ENCODE data around the gene THAP9. TPM values are rescaled to one million over a fixed set of nuclear protein-coding genes. Genes with fewer than 3 reads are reported as not detected.

THAP9 gene
- total and polyA plus RNA-seq, 7 experiments from 2014 or later: 1.7 to 4.9 (median 3.8) TPM

DNA sequence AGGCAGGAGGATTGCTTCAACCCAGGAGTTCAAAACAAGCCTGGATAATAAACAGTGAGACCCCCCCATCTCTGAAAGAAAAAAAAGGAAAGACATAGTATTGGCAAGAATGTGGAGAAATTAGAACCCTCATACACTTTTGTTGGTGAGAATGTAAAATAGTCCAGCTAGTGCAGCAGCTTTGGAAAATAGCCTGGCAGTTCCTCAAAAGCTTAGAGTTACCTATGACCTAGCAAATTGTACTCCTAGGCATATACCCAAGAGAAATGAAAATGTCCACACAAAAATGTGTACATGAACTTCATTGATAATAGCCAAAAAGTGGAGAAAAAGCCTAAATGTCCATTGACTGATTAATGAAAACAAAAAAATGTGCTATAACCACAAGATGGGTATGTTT, 21.3 kb downstream of the THAP9 start:
- H3K27ac Mint-ChIP-seq: peak overlapping the region in 1 of 9 donors; percentile 45
- POLR2A ChIA-PET: no interaction called here
- intact Hi-C loops (cut with micrococcal nuclease): no loop called here
- H3K9me3 Mint-ChIP-seq: no peaks in the 10 kb centered on the region
- Histone ChIP-seq H3K9me3 (ENCODE audit: control insufficient read depth in 2 of 3, low read length in 3 of 3) (no peaks in the 10 kb centered on the region), H3K27me3 (ENCODE audit: control insufficient read depth in 2 of 2, insufficient read depth in 2 of 2, low read length in 2 of 2) (no peaks in the 10 kb centered on the region), H3K4me3 (ENCODE audit: low read length) (no peak overlapping the region), H3K4me1 (ENCODE audit: control insufficient read depth in 2 of 2, insufficient read depth in 2 of 2, low read length in 2 of 2) (no peaks in the 10 kb centered on the region), H3K27ac (ENCODE audit: low read depth, low read length) (no peak overlapping the region), H3K36me3 (ENCODE audit: control insufficient read depth in 2 of 3, insufficient read depth in 3 of 3, low read length in 3 of 3) (peaks cover 0 to 6% (median 0%) of the 10 kb centered on the region in 3 experiments)
- ATAC-seq (no peak), DNase-seq (no peak)
- H3K36me3 Mint-ChIP-seq: peaks cover 0 to 10% (median 4%) of the 10 kb centered on the region in 5 donors
- no peak overlapping the region for H3K4me3 Mint-ChIP-seq
- no peaks in the 10 kb centered on the region for H3K27me3 Mint-ChIP-seq
- H3K4me1 Mint-ChIP-seq: no peaks in the 10 kb centered on the region
- CTCF ChIA-PET: interaction anchor here (1.1 kb wide), 1 partner anchor 69 kb away, joined by 6 read pairs; no protein-coding TSS in a partner anchor

DNA sequence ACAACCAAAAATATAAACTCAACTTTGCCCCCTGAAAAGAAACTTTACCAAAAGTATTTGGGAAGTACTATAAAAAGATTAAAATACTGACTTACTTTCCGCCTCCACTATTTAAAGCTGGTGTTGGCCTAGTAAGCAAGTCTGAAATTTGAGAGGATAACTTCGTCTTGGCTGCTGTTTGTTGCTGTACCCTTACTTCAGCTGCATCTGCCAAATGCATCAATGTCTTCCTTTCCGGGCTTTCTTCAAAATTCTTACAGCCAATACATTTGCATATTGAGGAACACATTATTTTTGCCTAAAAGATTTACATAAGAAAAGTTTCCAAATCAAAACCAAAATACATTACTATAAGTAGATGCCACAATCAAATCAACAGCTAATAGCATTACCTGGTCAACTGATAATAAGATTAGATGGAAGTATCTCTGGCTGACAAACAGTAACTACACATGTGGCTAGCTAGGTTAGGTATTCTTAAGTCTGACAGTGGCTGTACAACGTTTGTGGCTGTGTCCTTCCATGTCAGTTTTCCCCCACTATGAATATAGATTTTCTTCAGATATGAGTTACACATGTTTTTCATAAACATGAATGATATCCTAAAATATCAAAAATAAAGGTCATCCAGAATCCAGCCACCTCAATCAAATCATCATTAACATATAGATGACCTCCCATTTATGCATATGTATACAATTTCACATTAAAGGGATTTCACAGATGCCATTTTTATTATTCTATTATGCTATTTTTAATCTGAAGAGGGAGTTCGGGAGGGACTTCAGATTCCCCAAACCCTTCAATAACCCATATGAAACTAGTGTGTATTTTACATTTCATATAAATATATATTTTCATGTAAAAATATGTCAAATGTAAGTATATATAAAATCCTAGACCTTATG, 30.6 kb downstream of the THAP9 start:
- Mint-ChIP-seq H3K4me3 (no peak overlapping the region), H3K27ac (no peak overlapping the region), H3K27me3 (no peaks in the 10 kb centered on the region), H3K36me3 (peaks cover 8 to 51% (median 32%) of the 10 kb centered on the region in 5 donors), H3K9me3 (peaks cover 0 to 3% (median 0%) of the 10 kb centered on the region in 11 donors), H3K4me1 (no peaks in the 10 kb centered on the region)
- ChIA-PET CTCF (no interaction called here), POLR2A (no interaction called here)
- no peaks in the 10 kb centered on the region for H3K4me1 ChIP-seq (ENCODE audit: control insufficient read depth in 2 of 2, insufficient read depth in 2 of 2, low read length in 2 of 2)
- intact Hi-C loops (cut with micrococcal nuclease): no loop called here
- no peaks in the 10 kb centered on the region for H3K9me3 ChIP-seq (ENCODE audit: control insufficient read depth in 2 of 3, low read length in 3 of 3)
- DNase-seq: no peak
- H3K4me3 ChIP-seq (ENCODE audit: low read length): no peak overlapping the region
- ATAC-seq: no peak
- no peak overlapping the region for H3K27ac ChIP-seq (ENCODE audit: low read depth, low read length)
- H3K27me3 ChIP-seq (ENCODE audit: control insufficient read depth in 2 of 2, insufficient read depth in 2 of 2, low read length in 2 of 2): no peaks in the 10 kb centered on the region
- peaks cover 0 to 35% (median 1%) of the 10 kb centered on the region in 3 experiments for H3K36me3 ChIP-seq (ENCODE audit: control insufficient read depth in 2 of 3, insufficient read depth in 3 of 3, low read length in 3 of 3)

DNA sequence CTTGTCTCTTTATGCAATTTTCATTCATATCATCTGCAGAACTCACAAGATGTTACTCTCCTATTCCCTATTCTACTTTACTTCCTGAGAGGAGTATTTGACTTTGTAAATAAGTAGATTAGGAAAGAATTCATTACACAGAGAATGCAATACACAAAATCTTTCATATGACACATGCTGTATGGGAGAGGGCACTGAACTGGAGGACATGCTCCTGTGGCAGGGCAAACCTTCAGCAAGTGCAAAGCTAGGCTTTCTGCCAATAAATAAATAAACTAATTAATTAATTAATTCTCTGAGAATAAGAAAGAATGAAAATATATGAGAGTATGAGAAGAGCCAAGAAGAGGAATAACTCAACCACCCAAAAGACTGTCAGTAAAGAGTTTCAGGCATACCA, 33.9 kb downstream of the THAP9 start:
- no peak for ATAC-seq
- peaks cover 0 to 3% (median 0%) of the 10 kb centered on the region in 11 donors for H3K9me3 Mint-ChIP-seq
- no peak overlapping the region for H3K27ac ChIP-seq (ENCODE audit: low read depth, low read length)

DNA sequence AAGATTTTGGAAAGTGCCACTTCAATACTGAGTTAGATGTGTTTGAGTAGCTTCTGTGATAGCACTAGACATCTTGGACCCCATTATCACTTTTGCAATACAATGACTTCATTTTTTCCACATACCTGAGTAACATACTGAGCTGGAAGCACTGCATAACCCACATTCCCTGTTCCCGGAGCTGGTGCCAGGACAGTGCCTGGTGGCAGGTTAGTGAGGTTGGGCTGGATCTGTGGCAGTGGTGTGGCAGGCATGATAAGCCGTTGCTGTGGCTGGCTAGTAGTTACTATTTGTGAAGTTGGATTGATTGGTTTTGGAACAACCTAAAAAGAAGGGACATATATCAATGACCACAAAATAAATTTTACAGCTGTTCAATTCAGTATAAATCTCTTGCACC, 38.9 kb downstream of the THAP9 start:
- CTCF ChIA-PET: no interaction called here

More for the DNA sequence above, 33.9 kb downstream of the THAP9 start:
- no peaks in the 10 kb centered on the region for H3K4me1 ChIP-seq (ENCODE audit: control insufficient read depth in 2 of 2, insufficient read depth in 2 of 2, low read length in 2 of 2)
- intact Hi-C loops (cut with micrococcal nuclease): no loop called here
- H3K4me1 Mint-ChIP-seq: no peaks in the 10 kb centered on the region
- no peaks in the 10 kb centered on the region for H3K9me3 ChIP-seq (ENCODE audit: control insufficient read depth in 2 of 3, low read length in 3 of 3)
- ChIA-PET POLR2A (no interaction called here), CTCF (no interaction called here)
- H3K27me3 ChIP-seq (ENCODE audit: control insufficient read depth in 2 of 2, insufficient read depth in 2 of 2, low read length in 2 of 2): no peaks in the 10 kb centered on the region
- no peak overlapping the region for H3K4me3 Mint-ChIP-seq
- H3K27ac Mint-ChIP-seq: no peak overlapping the region
- H3K27me3 Mint-ChIP-seq: no peaks in the 10 kb centered on the region
- DNase-seq: no peak
- H3K36me3 ChIP-seq (ENCODE audit: control insufficient read depth in 2 of 3, insufficient read depth in 3 of 3, low read length in 3 of 3): peaks cover 6 to 55% (median 17%) of the 10 kb centered on the region in 3 experiments
- peaks cover 8 to 62% (median 28%) of the 10 kb centered on the region in 5 donors for H3K36me3 Mint-ChIP-seq
- H3K4me3 ChIP-seq (ENCODE audit: low read length): no peak overlapping the region

DNA sequence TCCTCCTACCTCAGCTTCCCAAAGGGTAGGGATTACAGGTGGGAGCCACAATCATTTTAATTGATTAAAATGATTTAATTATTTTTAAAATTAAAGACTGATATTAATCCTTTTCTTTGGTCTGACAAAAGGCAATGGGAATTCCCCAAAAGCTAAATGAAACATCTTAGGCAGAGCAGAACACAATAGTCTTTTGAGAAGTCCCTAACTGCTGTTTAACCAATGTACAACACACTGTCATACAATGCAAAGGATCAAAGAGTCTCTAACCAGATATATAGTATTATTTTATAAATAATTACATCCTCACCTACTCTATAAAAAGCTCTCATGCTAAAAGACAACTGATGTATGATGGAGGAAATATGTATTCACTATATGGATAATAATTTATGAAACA, 47.0 kb downstream of the THAP9 start:
- Mint-ChIP-seq H3K4me1 (peaks cover 0 to 8% (median 3%) of the 10 kb centered on the region in 7 donors), H3K9me3 (peaks cover 0 to 1% (median 0%) of the 10 kb centered on the region in 11 donors), H3K27ac (no peak overlapping the region), H3K36me3 (peaks cover 0 to 26% (median 11%) of the 10 kb centered on the region in 5 donors), H3K4me3 (no peak overlapping the region), H3K27me3 (no peaks in the 10 kb centered on the region)
- DNase-seq: no peak
- H3K4me1 ChIP-seq (ENCODE audit: control insufficient read depth in 2 of 2, insufficient read depth in 2 of 2, low read length in 2 of 2): no peaks in the 10 kb centered on the region
- ChIA-PET POLR2A (no interaction called here), CTCF (no interaction called here)
- H3K27ac ChIP-seq (ENCODE audit: low read depth, low read length): no peak overlapping the region
- peaks cover 0 to 7% (median 0%) of the 10 kb centered on the region in 3 experiments for H3K36me3 ChIP-seq (ENCODE audit: control insufficient read depth in 2 of 3, insufficient read depth in 3 of 3, low read length in 3 of 3)
- intact Hi-C loops (cut with micrococcal nuclease): no loop called here
- ATAC-seq: no peak
- no peaks in the 10 kb centered on the region for H3K27me3 ChIP-seq (ENCODE audit: control insufficient read depth in 2 of 2, insufficient read depth in 2 of 2, low read length in 2 of 2)
- no peak overlapping the region for H3K4me3 ChIP-seq (ENCODE audit: low read length)
- H3K9me3 ChIP-seq (ENCODE audit: control insufficient read depth in 2 of 3, low read length in 3 of 3): no peaks in the 10 kb centered on the region

More for the DNA sequence above, 38.9 kb downstream of the THAP9 start:
- no peak overlapping the region for H3K4me3 ChIP-seq (ENCODE audit: low read length)
- POLR2A ChIA-PET: no interaction called here
- no peaks in the 10 kb centered on the region for H3K4me1 ChIP-seq (ENCODE audit: control insufficient read depth in 2 of 2, insufficient read depth in 2 of 2, low read length in 2 of 2)
- ATAC-seq (no peak), DNase-seq (no peak)
- H3K36me3 ChIP-seq (ENCODE audit: control insufficient read depth in 2 of 3, insufficient read depth in 3 of 3, low read length in 3 of 3): peaks cover 7 to 51% (median 20%) of the 10 kb centered on the region in 3 experiments
- Mint-ChIP-seq H3K4me1 (peaks cover 0 to 7% (median 2%) of the 10 kb centered on the region in 7 donors), H3K36me3 (peaks cover 15 to 67% (median 31%) of the 10 kb centered on the region in 5 donors), H3K4me3 (no peak overlapping the region), H3K27me3 (no peaks in the 10 kb centered on the region), H3K27ac (peak overlapping the region in 1 of 9 donors; percentile 10), H3K9me3 (no peaks in the 10 kb centered on the region)
- intact Hi-C loops (cut with micrococcal nuclease): no loop called here
- no peaks in the 10 kb centered on the region for H3K9me3 ChIP-seq (ENCODE audit: control insufficient read depth in 2 of 3, low read length in 3 of 3)
- H3K27ac ChIP-seq (ENCODE audit: low read depth, low read length): no peak overlapping the region
- H3K27me3 ChIP-seq (ENCODE audit: control insufficient read depth in 2 of 2, insufficient read depth in 2 of 2, low read length in 2 of 2): no peaks in the 10 kb centered on the region

DNA sequence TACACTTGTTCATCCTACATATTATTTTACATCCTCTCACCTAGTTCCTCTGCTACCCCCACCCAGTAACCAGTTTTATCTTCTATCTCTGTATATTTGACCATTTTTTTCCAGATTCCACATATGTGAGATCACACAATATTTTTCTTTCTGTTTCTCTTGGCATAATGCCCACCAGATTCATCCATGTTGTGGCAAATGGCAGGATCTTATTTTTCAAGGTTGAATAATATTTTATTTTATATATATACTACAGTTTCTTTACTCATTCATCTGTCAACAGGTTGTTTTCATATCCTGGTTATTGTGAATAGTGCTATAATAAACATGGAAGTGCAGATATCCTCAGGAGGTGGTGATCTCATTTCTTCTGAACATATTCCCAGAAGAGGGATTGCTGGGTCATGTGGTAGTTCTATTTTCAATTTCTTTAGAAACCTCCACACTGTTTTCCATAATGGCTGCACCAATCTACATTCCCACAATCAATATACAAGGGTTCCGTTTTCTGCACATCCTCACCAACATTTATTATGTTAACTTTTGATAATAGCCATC, 48.2 kb downstream of the THAP9 start:
- H3K4me3 Mint-ChIP-seq: no peak overlapping the region
- H3K27ac Mint-ChIP-seq: no peak overlapping the region
- peaks cover 0 to 5% (median 2%) of the 10 kb centered on the region in 7 donors for H3K4me1 Mint-ChIP-seq
- ChIA-PET CTCF (no interaction called here), POLR2A (no interaction called here)
- H3K4me1 ChIP-seq (ENCODE audit: control insufficient read depth in 2 of 2, insufficient read depth in 2 of 2, low read length in 2 of 2): no peaks in the 10 kb centered on the region
- no peaks in the 10 kb centered on the region for H3K27me3 ChIP-seq (ENCODE audit: control insufficient read depth in 2 of 2, insufficient read depth in 2 of 2, low read length in 2 of 2)
- no peak for ATAC-seq
- peaks cover 0 to 25% (median 11%) of the 10 kb centered on the region in 5 donors for H3K36me3 Mint-ChIP-seq
- no peak for DNase-seq
- H3K4me3 ChIP-seq (ENCODE audit: low read length): no peak overlapping the region
- intact Hi-C loops (cut with micrococcal nuclease): no loop called here
- H3K36me3 ChIP-seq (ENCODE audit: control insufficient read depth in 2 of 3, insufficient read depth in 3 of 3, low read length in 3 of 3): peaks cover 0 to 6% (median 0%) of the 10 kb centered on the region in 3 experiments
- H3K27me3 Mint-ChIP-seq: no peaks in the 10 kb centered on the region
- peaks cover 0 to 3% (median 0%) of the 10 kb centered on the region in 11 donors for H3K9me3 Mint-ChIP-seq
- no peak overlapping the region for H3K27ac ChIP-seq (ENCODE audit: low read depth, low read length)
- H3K9me3 ChIP-seq (ENCODE audit: control insufficient read depth in 2 of 3, low read length in 3 of 3): no peaks in the 10 kb centered on the region

Data from naive thymus-derived CD4-positive, alpha-beta T cell (primary cell).